GM13976 (cell line): ENCODE results near the gene GRIN2A.

ENCODE experiments used
- DNase-seq: peaks from one replicate; pipeline ENCODE4 v3.0.0; 2012; ENCODE audit warnings: low spot score
- in situ Hi-C: fragments of 300-500 bp; cut with MboI; formaldehyde crosslinking; loops from one replicate; pipeline ENCODE4 v1.12.0; 2022; ENCODE audit warnings: low sequenced_read_pairs, mixed read lengths, inconsistent platforms; ENCODE audit not compliant: unreplicated experiment
- TF ChIP-seq, protein P1 (sequence below): IDR thresholded peaks from 2 replicates; pipeline ENCODE4 v1.5.1; 2012; ENCODE audit warnings: borderline replicate concordance, mild to moderate bottlenecking; ENCODE audit not compliant: insufficient read depth; ENCODE audit errors: extremely low read depth, missing control alignments, control extremely low read depth

GRIN2A gene

GRCh38 chr16:9772526-9773225, 409.6 kb downstream of the GRIN2A start:
- TF ChIP-seq, protein P1, sequence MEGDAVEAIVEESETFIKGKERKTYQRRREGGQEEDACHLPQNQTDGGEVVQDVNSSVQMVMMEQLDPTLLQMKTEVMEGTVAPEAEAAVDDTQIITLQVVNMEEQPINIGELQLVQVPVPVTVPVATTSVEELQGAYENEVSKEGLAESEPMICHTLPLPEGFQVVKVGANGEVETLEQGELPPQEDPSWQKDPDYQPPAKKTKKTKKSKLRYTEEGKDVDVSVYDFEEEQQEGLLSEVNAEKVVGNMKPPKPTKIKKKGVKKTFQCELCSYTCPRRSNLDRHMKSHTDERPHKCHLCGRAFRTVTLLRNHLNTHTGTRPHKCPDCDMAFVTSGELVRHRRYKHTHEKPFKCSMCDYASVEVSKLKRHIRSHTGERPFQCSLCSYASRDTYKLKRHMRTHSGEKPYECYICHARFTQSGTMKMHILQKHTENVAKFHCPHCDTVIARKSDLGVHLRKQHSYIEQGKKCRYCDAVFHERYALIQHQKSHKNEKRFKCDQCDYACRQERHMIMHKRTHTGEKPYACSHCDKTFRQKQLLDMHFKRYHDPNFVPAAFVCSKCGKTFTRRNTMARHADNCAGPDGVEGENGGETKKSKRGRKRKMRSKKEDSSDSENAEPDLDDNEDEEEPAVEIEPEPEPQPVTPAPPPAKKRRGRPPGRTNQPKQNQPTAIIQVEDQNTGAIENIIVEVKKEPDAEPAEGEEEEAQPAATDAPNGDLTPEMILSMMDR, result no peak
- in situ Hi-C loops, result no loop called here
- DNase-seq, result no peak

DNA sequence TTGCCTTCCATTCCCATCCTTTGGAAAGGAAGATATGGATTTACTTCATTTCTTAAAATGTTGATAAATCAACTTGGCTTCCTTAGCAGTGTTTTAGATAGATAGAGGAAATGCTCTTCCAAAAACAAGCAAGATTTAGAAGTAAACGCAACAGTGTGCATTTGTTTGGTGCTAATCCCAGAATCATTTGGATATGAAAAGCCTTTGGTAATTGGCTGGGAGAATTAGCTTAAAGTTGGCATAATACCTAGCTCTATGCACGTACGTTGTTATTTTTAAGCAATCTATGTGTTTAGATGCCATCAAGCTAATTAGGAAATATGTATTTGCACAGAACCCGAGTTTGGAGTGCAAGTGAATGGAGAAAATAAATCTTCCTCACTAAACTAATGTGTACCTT, 415.3 kb downstream of the GRIN2A start:
- in situ Hi-C loops, result no loop called here
- DNase-seq, result no peak
- TF ChIP-seq, protein P1, result no peak

DNA sequence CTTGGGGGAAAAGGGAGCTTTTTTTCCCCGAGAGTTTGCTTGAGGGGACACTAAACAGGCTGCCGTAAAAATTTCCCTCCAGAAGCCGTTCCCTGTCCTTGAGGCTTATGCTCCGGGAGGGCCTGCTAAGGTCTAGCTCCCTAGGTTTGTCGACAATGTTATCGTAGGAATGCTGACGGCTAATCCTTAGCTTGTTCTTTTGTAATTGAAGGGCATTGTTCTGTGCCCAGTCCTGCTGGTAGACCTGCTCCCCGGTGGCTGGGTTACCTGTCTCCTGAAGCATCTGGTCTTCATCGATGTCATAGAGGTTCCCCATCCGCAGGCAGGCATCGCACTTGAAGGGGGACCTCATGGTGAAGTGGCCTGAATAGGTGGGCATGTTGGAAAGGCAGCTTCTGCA, 418.7 kb downstream of the GRIN2A start:
- no peak for DNase-seq
- TF ChIP-seq, protein P1, result no peak
- in situ Hi-C loops, result no loop called here

GRCh38 chr16:9761870-9762269, 420.4 kb downstream of the GRIN2A start:
- TF ChIP-seq, protein P1, result no peak
- in situ Hi-C loops, result no loop called here
- DNase-seq, result no peak

- no peak for DNase-seq
- in situ Hi-C loops, result no loop called here
- TF ChIP-seq, protein P1, result no peak
Measured at GRCh38 chr16:9757687-9758086, 424.5 kb downstream of the GRIN2A start.

DNA sequence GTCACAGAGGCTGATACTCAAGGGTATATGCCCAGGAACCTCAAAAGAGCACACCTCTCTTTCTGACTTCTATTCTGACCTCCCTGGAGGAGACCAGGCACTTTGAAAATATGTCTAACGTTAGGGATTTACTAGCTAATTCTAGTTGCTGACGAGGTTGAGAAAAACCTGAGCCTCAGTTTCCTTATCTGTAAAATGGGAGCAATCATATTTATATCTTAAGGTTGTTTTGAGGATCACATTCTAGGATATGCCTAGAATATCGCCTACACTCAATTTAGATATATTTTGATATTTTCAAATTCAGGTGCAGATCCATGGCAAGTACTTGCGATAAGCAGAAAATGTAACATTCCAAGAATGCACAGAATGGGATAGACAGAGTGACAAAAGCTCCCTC, 425.8 kb downstream of the GRIN2A start:
- in situ Hi-C loops, result no loop called here

More for the DNA sequence above, 425.8 kb downstream of the GRIN2A start:
- TF ChIP-seq, protein P1, result no peak
- no peak for DNase-seq
